ENCODE data around the gene POLDIP2.

The POLDIP2 gene

GRCh38 chr17:28346199-28346580 is 11.1 kb downstream of the POLDIP2 start:
- H3K9ac ChIP-seq (ENCODE audit: low read depth, low read length): no peak overlapping the region
- DNase-seq (no peak), ATAC-seq (ENCODE audit: insufficient read depth, low read depth) (no peak)
- H3K36me3 ChIP-seq (ENCODE audit: insufficient read depth, low read length): peaks cover 95% of the 10 kb centered on the region
- H3K4me1 ChIP-seq (ENCODE audit: insufficient read depth, low read length): no peaks in the 10 kb centered on the region
- no peak overlapping the region for H2AFZ ChIP-seq (ENCODE audit: low read depth, low read length)
- H4K20me1 ChIP-seq (ENCODE audit: insufficient read depth, low read length): peaks cover 21% of the 10 kb centered on the region; the same call in 1 of the 2 replicates
- H3K9me3 ChIP-seq (ENCODE audit: insufficient read depth, low read length, severe bottlenecking): no peaks in the 10 kb centered on the region
- no peak overlapping the region for H3K4me2 ChIP-seq (ENCODE audit: insufficient read depth, low read length)
- no peaks in the 10 kb centered on the region for H3K27me3 ChIP-seq (ENCODE audit: insufficient read depth, low read length, poor library complexity)
- H3K27ac ChIP-seq (ENCODE audit: low read length): no peak overlapping the region
- TF ChIP-seq CTCF (IDR thresholded peaks at IDR 0.05; ENCODE audit: borderline replicate concordance, extremely low read depth, low read length, poor library complexity, severe bottlenecking) (no peak), EZH2 (IDR thresholded peaks at IDR 0.05; ENCODE audit: borderline replicate concordance, low read depth, low read length, severe bottlenecking) (no peak)
- H3K4me3 ChIP-seq (ENCODE audit: low read depth in 1 of 2, low read length in 2 of 2): no peak overlapping the region
- no peaks in the 10 kb centered on the region for H3K79me2 ChIP-seq (ENCODE audit: insufficient read depth, low read length)

GRCh38 chr17:28345419-28346198 is 11.7 kb downstream of the POLDIP2 start:
- no peaks in the 10 kb centered on the region for H3K9me3 ChIP-seq (ENCODE audit: insufficient read depth, low read length, severe bottlenecking)
- H3K27me3 ChIP-seq (ENCODE audit: insufficient read depth, low read length, poor library complexity): no peaks in the 10 kb centered on the region
- TF ChIP-seq EZH2 (IDR thresholded peaks at IDR 0.05; ENCODE audit: borderline replicate concordance, low read depth, low read length, severe bottlenecking) (no peak), CTCF (IDR thresholded peaks at IDR 0.05; ENCODE audit: borderline replicate concordance, extremely low read depth, low read length, poor library complexity, severe bottlenecking) (no peak)
- no peak overlapping the region for H3K4me3 ChIP-seq (ENCODE audit: low read depth in 1 of 2, low read length in 2 of 2)
- H3K9ac ChIP-seq (ENCODE audit: low read depth, low read length): no peak overlapping the region
- no peak for DNase-seq
- H3K4me2 ChIP-seq (ENCODE audit: insufficient read depth, low read length): no peak overlapping the region
- peaks cover 21% of the 10 kb centered on the region; the same call in 1 of the 2 replicates for H4K20me1 ChIP-seq (ENCODE audit: insufficient read depth, low read length)
- no peaks in the 10 kb centered on the region for H3K79me2 ChIP-seq (ENCODE audit: insufficient read depth, low read length)
- H3K36me3 ChIP-seq (ENCODE audit: insufficient read depth, low read length): peaks cover 94% of the 10 kb centered on the region
- H2AFZ ChIP-seq (ENCODE audit: low read depth, low read length): no peak overlapping the region
- peak; percentile 18; the same call in 1 of the 3 replicates for ATAC-seq (ENCODE audit: insufficient read depth, low read depth)
- H3K27ac ChIP-seq (ENCODE audit: low read length): no peak overlapping the region
- no peaks in the 10 kb centered on the region for H3K4me1 ChIP-seq (ENCODE audit: insufficient read depth, low read length)

GRCh38 chr17:28344435-28344901 is 12.9 kb downstream of the POLDIP2 start:
- DNase-seq (no peak), ATAC-seq (ENCODE audit: insufficient read depth, low read depth) (no peak)
- Histone ChIP-seq H3K27ac (ENCODE audit: low read length) (no peak overlapping the region), H3K27me3 (ENCODE audit: insufficient read depth, low read length, poor library complexity) (no peaks in the 10 kb centered on the region), H3K79me2 (ENCODE audit: insufficient read depth, low read length) (0 out of 2 replicates have a peak, but pooled peaks cover 2% of the 10 kb centered on the region), H3K9ac (ENCODE audit: low read depth, low read length) (no peak overlapping the region), H3K9me3 (ENCODE audit: insufficient read depth, low read length, severe bottlenecking) (no peaks in the 10 kb centered on the region), H4K20me1 (ENCODE audit: insufficient read depth, low read length) (peaks cover 21% of the 10 kb centered on the region; the same call in 1 of the 2 replicates), H2AFZ (ENCODE audit: low read depth, low read length) (no peak overlapping the region), H3K36me3 (ENCODE audit: insufficient read depth, low read length) (peaks cover 84% of the 10 kb centered on the region), H3K4me3 (ENCODE audit: low read depth in 1 of 2, low read length in 2 of 2) (no peak overlapping the region), H3K4me1 (ENCODE audit: insufficient read depth, low read length) (no peaks in the 10 kb centered on the region), H3K4me2 (ENCODE audit: insufficient read depth, low read length) (no peak overlapping the region)
- TF ChIP-seq CTCF (IDR thresholded peaks at IDR 0.05; ENCODE audit: borderline replicate concordance, extremely low read depth, low read length, poor library complexity, severe bottlenecking): no peak
- TF ChIP-seq EZH2 (IDR thresholded peaks at IDR 0.05; ENCODE audit: borderline replicate concordance, low read depth, low read length, severe bottlenecking): no peak
